ENCODE results near the gene WNT3.
A peak's percentile ranks its signal among the peaks of the same experiment; 100 is the strongest.
"Not testable (repeated sequence)": the region's sequence is repeated elsewhere in the genome, so short reads cannot be mapped to it uniquely, and the experiment has no call there.

WNT3 gene

GRCh38 chr17:46818316-46818928 is at the start of gene WNT3:
Gene WNT3 (minus strand): TSS chr17:46818692. CDS start chr17:46818597, 95 bp downstream.
- DNase-seq (ENCODE audit: low read depth, low spot score) = peak; percentile 88

- DNase-seq (ENCODE audit: low read depth, low spot score) = no peak
These were observed 48.3 kb upstream of the WNT3 start for GRCh38 chr17:46866747-46867146.

- no peak for DNase-seq (ENCODE audit: low read depth, low spot score)
These were observed 47.8 kb upstream of the WNT3 start for GRCh38 chr17:46866325-46866724.

- DNase-seq (ENCODE audit: low read depth, low spot score) = no peak
These were observed 46.6 kb upstream of the WNT3 start for GRCh38 chr17:46865100-46865499.

GRCh38 chr17:46863383-46864121 is 45.1 kb upstream of the WNT3 start:
- no peak for DNase-seq (ENCODE audit: low read depth, low spot score)

- peak; percentile 87 for DNase-seq (ENCODE audit: low read depth, low spot score)
These were observed 44.5 kb upstream of the WNT3 start for GRCh38 chr17:46862949-46863348.

GRCh38 chr17:46859996-46860395 is 41.5 kb upstream of the WNT3 start:
- DNase-seq (ENCODE audit: low read depth, low spot score) = peak; percentile 43

GRCh38 chr17:46857600-46857999 is 39.1 kb upstream of the WNT3 start:
- no peak for DNase-seq (ENCODE audit: low read depth, low spot score)

- DNase-seq (ENCODE audit: low read depth, low spot score) = peak; percentile 54
These were observed 36.5 kb upstream of the WNT3 start for GRCh38 chr17:46854948-46855347.

- no peak for DNase-seq (ENCODE audit: low read depth, low spot score)
These were observed 36.0 kb upstream of the WNT3 start for GRCh38 chr17:46854515-46854914.

- DNase-seq (ENCODE audit: low read depth, low spot score) = no peak
These were observed 35.5 kb upstream of the WNT3 start for GRCh38 chr17:46853896-46854444.

GRCh38 chr17:46851029-46851741 is 32.7 kb upstream of the WNT3 start, which contains the start of gene WNT9B:
Gene WNT9B (plus strand): TSS chr17:46851583. CDS start chr17:46851639, 56 bp downstream.
- DNase-seq (ENCODE audit: low read depth, low spot score) = peak; percentile 76

- DNase-seq (ENCODE audit: low read depth, low spot score) = no peak
These were observed 32.2 kb upstream of the WNT3 start for GRCh38 chr17:46850688-46851028.

- DNase-seq (ENCODE audit: low read depth, low spot score) = no peak
These were observed 30.0 kb upstream of the WNT3 start for GRCh38 chr17:46848534-46848933.

GRCh38 chr17:46847204-46848191 is 29.0 kb upstream of the WNT3 start:
- no peak for DNase-seq (ENCODE audit: low read depth, low spot score)

GRCh38 chr17:46842835-46843234 is 24.3 kb upstream of the WNT3 start:
- DNase-seq (ENCODE audit: low read depth, low spot score) = no peak

GRCh38 chr17:46841561-46842379 is 23.3 kb upstream of the WNT3 start:
- peak; percentile 71 for DNase-seq (ENCODE audit: low read depth, low spot score)

GRCh38 chr17:46840596-46840995 is 22.1 kb upstream of the WNT3 start:
- DNase-seq (ENCODE audit: low read depth, low spot score) = not testable (repeated sequence)

- no peak for DNase-seq (ENCODE audit: low read depth, low spot score)
These were observed 20.7 kb upstream of the WNT3 start for GRCh38 chr17:46839211-46839610.

GRCh38 chr17:46837521-46837920 is 19.0 kb upstream of the WNT3 start:
- DNase-seq (ENCODE audit: low read depth, low spot score) = no peak
